HG03378 (cell line): ENCODE data around the gene CLRN2.
"Not testable (repeated sequence)": the region's sequence is repeated elsewhere in the genome, so short reads cannot be mapped to it uniquely, and the experiment has no call there.

Experiments
- ATAC-seq: cut with Tn5 transposase; IDR thresholded peaks from one replicate; pipeline ENCODE4 v1.9.1; 2021; ENCODE audit warnings: mild to moderate bottlenecking, moderate library complexity; ENCODE audit not compliant: unreplicated experiment

Gene CLRN2

DNA sequence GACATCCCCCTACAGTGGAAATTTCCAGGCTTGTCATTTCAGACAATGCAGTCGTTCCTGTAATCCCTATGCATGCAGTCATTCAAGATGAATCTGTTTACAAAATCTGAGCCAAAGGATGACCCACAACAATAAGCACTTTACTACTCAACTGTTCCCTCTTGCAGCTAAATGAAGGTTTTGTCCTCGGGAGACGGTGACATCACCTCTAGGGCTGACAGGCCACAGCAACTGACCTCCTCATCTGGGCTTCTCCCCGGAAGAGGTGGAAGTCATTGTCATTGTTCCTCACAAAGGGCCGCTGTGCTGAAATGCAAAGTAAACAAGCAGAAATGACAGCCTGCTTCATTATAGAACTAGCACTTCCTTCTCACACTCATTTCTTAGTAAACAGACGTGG is 29.2 kb downstream of the CLRN2 start:
- ATAC-seq = no peak

DNA sequence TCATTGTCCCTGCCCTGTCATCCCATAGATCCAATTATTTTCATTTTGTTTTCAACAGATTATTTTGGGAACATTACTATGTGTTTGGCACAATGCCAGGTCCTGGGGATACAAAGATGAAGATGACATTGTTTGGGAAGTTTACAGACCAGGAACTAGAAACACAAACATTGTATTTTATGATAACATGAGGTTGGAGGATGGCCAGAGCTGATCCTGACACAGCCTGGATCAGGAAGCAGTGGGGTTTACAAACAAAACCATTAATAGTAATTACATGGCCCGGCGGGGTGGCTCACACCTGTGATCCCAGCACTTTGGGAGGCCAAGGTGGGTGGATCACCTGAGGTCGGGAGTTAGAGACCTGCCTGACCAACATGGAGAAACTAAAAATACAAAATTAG is 29.9 kb downstream of the CLRN2 start:
- ATAC-seq = no peak

DNA sequence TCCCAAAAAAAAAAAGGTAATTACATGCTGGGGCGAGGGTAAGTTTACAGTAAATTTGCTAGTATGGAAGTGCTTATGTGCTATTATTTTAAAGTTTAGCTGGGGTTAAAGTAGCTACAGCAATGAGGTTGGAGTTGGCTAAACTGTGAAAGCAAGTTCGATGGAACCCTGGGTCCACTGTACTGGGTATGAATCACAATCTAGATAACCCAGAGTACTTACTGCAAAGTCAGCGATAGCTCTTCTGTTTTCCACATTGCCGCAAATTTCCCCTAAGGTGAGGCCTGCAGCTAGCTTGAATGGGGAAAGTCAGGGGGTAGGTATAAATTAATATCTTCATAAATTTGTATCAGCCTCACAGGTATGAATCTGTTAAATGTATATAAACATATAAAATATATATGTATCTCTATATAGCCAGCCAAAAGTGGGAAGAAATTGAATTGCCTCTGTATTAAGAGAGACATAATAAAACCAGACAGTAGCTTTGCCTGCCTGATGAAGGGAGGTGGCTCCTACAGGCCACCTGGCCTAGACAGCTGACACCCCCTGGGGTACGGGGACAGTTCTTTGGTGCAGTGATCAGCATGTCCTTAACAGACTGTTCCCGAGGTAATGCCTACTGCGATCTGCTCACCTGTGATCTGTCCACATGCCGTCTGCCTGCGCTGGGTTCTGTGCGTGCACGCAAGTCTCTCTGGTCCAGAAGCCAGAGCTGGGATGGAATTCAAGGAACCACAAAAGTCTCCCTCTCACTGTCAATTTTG is 30.6 kb downstream of the CLRN2 start:
- no peak for ATAC-seq

DNA sequence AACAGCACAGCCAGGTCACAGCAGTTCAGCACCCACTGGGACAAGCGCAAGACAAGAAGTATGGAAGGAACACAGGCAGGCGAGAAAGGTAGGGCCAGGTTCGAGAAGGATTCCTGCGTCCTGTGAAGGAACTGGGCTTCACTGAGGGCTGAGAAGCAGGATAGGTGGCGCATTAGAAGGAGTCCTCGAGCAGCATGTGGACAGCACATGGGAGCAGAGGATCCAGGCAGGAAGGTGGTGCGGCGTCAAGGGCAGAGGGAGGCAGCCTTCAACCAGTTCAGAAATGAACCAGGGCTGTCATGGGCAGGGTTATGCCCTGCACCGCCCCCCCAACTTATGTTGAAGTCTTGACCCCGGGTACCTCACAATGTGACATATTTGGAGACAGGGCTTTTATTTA is 31.3 kb downstream of the CLRN2 start:
- no peak for ATAC-seq

DNA sequence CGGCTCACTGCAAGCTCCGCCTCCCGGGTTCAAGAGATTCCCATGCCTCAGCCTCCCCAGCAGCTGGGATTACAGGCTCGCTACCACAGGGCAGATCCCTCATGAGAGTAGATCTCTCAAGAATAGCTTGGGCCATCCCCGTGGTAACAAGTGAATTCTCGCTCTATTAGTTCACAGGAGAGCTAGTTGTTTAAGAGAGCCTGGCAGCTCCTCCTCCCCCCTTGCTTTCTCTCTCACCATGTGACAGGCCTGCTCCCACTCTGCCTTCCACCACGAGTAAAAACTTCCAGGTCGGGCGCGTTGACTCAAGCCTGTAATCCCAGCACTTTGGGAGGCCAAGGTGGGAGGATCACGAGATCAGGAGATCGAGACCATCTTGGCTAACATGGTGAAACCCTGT is 31.7 kb downstream of the CLRN2 start:
- no peak for ATAC-seq

DNA sequence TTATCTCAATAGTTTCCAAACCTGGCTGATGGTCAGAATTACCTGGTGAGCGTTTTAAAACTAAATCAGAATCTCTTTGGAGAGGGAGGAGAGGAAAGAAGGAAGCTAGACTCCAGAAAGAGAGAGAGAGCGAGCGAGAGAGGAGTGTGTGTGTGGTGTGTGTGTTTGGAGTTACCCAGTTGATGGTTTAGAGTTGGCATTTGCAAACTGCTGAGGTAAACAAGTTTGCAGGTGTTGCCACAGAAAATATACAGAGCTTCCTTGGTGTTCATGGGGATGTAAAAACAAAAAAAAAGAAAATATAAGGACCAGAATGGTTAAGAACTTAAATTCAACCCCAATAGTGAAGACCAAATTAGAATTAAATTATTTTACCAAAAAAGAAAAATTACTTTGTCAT is 35.6 kb downstream of the CLRN2 start:
- no peak for ATAC-seq

DNA sequence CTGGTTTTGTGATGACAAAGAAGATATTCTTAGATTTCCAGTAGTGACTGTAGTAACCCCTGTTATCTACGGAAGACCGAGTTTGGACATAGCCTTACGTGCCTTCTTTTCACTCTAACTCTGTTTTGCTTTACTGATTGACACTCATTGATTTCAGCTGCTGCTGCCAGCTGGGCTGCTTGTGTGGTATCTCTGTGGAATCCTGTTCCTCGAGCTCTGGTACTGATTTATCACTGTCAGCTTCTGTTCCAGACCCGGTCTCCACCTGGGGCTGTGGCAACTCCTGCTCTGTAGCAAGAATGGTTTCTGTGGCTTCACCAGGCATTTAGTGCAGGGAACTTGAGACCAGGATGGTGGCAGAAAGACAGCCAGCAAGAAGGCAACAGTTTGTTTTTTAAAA is 37.5 kb downstream of the CLRN2 start:
- no peak for ATAC-seq

DNA sequence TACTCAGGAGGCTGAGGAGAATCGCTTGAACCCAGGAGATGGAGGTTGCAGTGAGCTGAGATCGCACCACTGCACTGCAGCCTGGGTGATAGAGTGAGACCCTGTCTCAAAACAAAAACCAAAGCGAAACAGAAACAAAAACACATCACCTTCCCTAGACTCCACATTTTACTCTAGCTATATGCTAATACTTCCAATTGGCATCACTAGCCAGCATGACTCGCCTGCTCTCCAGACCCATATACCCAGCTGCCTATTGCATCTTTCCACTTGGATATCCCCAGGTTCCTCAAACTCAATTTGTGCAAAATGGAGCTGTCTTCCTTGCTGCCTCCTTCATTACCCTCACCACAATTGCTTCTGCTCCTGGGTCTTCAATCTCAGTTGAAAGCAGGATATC is 39.6 kb downstream of the CLRN2 start:
- ATAC-seq = no peak

DNA sequence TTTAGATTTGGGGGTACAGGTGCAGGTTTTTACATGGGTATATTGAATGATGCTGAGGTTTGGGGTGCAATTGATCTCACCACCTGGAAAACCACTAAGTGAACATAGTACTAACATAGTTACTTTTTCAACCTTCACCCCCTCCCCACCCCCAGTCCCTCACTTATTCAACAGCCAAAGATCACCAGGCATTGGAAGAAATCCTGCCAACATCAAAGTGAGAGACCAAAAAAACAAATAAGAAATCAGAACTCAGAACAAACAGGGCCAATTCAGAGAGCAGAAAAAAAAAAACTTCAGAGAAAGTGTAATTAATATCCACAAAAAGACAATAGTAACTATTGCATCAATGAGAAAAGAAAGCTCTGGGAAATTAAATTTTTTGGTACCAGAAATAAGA is 41.5 kb downstream of the CLRN2 start:
- ATAC-seq = no peak

DNA sequence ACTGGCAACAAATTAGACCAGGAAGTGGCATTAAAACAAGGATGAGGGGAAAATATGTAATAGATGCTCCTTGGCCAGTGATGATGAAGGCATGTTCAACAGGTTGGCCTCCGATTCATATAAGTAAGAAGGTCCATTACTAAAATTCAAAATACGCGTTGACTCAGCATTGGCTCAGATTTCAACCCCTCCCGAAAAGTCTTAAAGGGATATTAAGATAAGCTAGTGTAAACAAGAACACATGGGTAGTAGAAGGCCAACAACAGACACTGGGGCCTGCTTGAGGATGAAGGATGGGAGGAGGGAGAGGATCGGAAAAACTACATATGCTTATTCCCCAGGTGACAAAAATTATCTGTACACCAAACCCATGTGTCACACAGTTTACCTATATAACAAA is 42.9 kb downstream of the CLRN2 start:
- ATAC-seq = no peak

DNA sequence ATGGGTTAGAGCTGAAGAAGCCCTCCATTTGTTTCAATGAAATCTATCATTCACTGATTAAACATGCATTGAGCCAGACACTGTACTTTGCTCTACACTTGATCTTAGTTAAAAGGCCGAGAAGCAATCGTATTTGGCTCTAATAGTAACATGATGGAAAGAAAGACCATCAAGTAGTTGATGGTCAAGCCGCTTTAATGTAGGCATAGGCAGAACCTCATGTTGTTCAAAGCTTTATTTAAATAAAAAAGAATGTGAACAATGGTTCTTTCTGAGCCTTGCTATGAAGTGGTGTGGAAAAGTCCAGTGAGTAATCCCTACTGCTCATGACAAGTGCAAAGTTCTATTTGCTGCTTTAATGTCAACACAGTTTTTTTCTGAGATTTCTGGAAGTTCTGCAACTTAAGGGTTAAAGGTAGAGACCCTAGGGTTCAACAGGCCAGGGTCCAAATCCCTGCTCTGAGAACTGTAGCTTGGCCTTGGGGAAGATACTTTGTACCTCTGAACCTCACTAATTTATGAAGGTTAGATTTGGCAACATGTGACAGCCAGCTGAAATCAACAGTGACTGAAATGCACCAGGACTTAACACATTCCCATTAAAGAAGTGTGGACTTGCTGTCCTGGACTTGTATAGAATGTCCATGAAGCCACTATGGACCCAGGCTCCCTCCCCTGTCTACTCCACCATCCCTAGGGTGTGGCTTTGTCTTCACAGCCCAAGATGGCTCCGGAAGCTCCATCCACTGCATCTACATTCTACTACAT is 44.2 kb downstream of the CLRN2 start:
- ATAC-seq = no peak

DNA sequence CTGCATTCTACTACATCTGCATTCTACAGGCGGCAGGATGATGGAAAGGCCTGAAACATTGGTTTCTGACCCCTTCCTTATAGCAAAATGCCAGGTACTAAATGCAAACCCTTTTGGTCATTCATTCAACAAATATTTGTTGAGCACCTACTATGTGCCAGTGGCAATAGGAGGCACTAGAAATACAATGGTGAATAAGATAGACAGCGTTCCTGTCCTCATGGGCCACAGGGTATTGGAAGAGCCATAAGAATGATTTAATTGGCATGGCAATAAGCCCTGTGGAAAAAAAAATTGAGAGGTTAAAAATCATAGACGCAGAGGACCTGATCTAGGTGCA is 44.7 kb downstream of the CLRN2 start:
- ATAC-seq = no peak

DNA sequence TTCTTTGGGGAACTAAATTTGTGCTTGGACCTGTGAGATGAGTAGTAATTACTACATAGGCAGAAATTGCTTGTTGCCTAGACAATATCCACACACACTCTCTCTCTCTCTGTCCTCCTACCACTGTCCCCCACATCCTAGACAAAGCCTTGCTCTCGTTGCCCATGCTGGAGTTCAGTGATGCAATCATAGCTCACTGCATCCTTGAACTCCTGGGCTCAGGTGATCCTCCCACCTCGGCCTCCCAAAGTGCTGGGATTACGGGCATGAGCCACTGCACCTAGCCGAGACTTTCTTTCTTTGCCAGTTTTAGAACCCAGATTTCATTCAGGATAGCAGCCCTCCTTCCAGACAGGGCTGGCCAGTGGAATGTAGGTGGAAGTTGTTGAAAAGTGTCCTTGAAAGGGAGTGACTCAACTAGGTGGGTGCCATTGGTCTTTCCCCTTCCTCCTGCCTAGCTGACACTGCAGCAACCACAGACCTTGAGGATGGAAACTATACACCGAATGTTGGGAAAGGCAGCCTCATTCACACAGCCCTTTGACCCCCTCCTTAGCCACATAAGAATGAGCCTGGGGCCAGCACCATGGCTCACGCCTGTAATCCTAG is 45.2 kb downstream of the CLRN2 start:
- ATAC-seq = no peak

DNA sequence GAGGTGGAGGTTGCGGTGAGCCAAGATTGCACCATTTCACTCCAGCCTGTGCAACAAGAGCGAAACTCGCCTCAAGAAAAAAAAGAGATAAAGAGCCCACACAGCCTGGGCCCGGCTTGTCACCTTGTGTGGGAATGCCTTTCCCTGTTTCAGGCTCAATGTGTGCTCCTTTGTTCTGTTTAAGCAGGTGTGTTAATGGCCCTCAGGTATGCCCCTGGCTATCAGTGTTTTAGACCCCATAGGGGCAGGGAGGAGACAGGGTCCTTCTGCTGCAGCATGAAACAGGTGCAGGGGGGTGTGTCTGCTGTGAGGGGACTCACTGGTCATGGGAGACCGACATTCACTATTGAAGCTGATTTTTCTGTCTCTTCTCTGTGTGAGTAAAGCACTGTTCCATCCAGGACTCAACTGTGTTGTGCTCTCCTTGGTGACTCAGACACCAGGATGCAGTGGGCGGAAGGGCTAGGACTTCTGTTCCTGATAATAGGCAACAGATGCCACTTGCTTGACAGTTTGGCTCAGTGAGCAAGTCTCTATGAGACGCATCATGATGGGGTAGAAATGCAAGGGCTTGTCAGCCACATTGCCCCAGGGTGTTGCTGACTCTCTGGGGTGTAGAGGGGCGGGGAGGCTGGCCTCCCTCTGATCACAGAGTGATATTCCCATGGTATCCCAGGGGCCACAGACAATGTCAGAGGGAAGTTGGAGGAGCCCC is 46.4 kb downstream of the CLRN2 start:
- ATAC-seq = no peak

DNA sequence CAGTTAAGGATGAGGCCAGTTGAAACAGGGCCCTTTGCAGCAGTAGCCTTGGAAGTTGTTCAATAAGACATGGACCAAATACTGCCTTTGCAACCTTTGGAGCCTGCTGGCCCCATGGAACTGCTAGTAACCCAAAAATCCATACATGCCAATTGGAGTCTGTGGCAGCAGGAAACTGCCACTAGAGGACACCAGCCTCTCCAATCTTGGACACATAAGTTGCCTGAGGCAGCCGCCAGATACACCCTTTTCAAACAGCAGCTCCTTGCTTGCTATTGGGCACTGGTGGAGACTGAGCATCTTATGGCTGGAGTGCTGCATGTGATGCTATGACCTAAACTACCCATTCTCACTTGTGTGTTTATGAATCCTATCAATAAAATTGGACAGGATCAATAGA is 47.2 kb downstream of the CLRN2 start:
- no peak for ATAC-seq

DNA sequence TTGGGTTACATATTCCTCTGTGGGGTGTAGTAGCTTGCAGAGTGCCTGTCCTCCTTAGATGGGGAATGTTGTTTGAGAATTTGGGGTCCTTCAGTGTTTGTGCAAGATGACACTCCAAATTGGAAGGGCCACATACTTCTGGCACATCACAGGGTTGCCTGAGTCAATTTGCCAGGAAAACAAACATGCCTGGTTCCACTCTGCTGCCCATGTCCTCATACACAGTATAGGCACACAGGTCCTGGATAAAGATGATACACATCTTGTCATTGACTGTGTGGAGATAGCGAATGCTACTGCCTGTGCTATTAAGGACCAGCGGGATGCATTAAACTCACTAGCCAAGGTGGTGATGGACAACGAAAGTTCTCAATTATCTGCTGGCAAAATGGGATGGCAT is 50.9 kb downstream of the CLRN2 start:
- no peak for ATAC-seq

DNA sequence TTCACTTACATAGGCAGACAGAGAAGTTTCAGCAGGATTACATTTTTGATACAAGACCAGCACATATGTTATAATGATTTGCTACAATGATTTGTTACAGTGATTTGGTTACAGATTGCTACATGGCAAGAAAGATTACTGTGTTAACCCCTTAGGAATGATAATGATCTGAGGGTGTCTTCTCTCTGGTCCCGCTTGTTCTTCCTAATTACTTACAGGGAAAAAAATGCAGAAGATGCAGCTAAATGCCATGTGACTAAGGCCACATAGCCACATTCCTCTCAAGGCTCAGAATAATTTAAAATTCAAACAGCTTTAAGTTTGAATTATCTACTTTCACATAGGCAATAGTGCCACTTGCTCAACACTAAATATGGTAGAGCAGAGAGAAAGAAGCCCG is 52.3 kb downstream of the CLRN2 start:
- ATAC-seq = no peak

DNA sequence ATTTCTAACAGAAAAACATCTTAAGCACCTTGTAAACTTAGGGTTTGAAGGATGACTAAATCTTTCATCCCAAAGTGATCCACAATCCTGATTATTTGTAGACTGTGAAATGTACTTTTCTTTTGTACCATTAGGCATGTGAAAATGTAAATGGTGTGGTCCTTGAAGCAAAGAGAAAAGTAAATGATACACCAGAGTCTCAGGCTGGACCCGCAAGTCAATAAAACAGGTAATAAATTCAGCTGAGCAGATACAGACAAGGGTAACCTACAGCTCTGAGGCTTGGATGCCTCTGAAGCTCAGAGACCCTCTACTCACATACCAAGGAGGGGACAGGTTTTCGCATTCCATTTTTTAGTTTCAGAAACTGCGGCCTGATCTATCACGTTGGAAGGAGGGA is 59.2 kb downstream of the CLRN2 start:
- no peak for ATAC-seq

DNA sequence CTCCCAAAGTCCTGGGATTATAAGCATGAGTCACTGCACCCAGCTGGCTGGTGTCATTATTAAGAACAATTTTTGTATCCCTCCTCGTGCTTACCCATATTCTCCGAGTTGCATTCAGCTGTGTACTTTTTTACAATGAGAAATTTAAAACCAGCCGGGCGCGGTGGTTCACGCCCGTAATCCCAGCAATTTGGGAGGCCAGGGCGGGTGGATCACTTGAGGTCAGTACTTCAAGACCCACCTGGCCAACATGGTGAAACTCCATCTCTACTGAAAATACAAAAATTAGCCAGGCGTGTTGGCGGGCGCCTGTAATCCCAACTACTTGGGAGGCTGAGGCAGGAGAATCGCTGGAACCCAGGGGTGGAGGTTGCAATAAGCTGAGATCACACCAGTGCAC is 60.2 kb downstream of the CLRN2 start:
- ATAC-seq = not testable (repeated sequence)
